ENCODE measurements around the gene RPS26.
"Not testable (repeated sequence)": the region's sequence is repeated elsewhere in the genome, so short reads cannot be mapped to it uniquely, and the experiment has no call there.

RPS26 gene

DNA sequence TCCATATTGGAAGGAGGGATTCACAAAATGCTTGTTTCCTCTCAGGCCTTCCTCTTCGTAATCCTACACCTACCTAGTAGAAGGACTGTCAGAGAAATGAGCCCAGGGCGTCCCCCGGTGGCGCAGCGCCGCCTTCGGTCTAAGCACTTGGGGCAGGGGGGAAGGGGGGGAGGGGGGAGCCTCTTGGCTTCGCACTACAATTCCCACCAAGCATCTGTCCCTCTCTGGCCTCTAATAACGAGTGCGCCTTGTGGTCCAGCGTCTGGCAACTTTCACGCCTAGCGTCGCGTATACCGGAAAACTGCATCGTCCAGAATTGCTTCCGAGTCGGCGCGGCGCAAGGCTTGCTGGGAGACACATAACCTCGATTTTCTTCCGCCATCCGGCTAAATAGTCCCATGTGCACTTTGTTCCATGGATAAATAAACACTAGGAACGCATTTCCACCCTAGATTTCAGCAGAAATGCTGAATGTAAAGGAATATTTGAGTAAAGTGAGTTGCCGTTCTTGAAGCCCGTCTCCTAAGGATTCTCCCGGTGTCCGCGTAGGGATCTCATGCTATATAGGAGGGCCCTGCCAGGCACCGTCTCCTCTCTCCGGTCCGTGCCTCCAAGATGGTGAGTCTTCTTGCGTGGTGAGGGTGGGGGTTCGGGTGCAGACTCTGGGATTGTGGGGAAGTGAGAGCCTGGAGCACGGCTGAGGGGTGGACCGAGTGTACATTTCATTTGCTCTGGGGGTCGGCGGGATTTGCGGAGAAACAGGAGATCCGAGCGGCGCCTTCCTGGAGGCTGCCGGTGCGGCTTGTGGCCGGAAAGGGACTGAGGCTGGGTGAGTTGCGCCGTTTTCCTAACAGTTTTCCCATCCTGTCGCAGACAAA, at the start of gene RPS26:
Gene RPS26 (plus strand): TSS at position 367 of the 878 bp plus-strand sequence. CDS start 249 bp downstream, at position 616.
- peak; percentile 84 to 92 for DNase-seq (ENCODE audit: extremely low read depth in 1 of 2, low read depth in 1 of 2)

DNA sequence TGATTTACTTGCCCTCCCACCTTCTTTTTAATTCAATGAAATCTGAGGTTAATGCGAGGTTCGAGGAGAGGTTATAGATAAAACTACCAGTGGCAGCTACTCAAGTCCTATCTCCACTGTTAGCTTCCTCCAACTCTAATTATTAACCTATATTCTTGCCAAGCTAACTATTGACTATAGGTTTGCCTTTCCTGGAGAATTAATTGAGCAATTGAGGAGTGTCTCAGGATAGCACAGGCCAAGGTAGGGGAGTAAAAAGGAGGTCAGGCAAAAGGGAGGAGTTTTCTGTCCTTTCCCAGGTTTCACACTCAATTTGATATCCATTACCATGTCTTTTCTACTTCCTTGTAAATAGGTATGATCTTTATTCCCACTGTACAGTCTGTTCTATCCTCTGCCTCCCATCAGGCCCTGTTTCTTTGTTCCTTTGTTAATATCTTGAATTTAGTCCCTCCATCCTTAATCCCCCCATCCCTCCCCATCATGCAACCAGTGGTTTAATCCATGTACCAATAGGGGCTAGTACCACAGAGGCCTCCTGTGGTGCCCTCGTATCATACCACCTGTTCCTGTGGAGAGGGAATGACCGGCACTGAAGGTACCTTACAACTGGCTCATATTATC, 48.4 kb upstream of the RPS26 start:
- DNase-seq (ENCODE audit: extremely low read depth in 1 of 2, low read depth in 1 of 2), result no peak

DNA sequence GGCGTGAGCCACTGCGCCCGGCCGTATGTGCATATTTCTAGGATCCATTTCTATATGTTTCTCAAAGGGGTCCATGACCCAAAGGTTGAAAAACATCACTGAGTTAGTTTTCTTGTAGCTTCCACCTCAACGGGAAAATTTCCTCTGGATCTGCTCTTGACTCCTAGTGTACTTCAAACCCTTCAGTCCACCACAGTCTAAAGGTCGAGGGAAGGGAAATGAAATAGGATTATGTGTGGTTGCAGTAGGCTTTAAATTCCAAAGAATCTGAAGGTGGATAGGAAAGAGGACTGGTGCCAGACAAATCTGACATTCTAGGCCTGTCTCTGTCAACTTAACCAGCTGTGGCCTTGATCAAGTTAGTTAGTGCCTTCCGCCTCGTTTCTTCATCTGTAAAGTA, 46.4 kb upstream of the RPS26 start:
- DNase-seq (ENCODE audit: extremely low read depth in 1 of 2, low read depth in 1 of 2), result no peak

DNA sequence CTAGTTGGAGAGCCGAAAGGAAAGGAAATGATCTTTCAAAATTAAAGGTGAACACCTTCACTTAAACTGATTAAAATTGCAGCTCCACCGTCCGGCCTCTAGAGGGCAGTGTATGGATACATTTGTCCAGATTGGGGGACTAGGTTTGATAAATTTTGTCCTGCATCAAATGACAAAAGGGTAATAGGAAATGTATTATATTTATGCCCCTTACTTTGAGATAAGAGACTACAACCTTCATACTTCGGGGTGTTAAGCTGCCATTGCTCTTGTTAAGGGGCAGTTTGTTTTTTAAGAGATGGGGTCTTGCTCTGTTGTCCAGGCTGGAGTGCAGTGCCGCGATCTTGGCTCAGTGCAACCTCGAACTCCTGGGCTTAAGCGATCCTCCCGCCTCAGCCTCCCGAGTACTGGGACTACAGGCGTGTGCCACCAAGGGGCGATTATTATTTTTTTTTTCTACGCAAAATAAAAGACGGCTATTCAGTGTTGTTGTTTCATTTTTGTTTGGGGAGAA, 45.5 kb upstream of the RPS26 start:
- peak in 1 of 2 donors; percentile 37 for DNase-seq (ENCODE audit: extremely low read depth in 1 of 2, low read depth in 1 of 2)

DNA sequence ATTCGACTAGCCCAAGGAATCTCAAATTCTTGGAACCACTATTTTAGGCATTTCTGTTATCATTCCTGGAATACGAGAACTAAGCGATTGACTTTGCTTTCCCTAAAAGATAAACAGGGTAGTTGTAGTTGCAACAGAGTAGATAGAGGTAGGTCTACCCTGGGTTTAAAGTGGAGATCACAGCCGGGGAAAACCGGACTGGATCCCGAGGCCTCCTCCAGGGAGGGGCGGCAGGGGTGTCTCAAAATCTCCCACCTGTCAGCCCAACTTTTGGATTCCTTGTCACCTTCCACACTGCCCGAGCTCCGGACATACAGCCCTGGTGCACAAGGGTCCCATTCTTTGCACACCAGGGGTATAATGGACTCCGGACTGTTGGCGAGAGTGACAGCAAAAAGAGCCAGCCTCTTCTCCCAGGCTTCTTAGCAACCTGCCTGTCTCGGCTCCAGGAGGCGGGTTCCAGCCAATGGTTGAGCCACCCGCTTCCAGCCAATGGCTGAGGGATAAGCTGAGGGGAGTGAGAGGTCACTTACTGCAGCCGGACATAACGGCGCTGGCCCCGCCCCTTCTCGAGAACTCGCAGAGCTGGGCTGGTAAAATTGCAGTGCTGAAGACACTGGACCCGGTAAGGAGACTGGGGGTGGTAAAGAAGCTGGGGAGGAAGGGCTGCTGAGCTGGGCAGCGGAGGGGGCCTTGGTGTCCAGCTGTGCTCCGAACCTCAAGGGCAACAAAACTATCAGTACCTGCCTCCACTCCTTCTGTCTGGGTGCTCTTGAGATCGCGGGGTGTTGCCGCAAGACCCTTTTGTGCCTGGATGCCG, 44.8 kb upstream of the RPS26 start, which contains the start of gene SUOX:
Gene SUOX (plus strand): TSS at position 562 of the 820 bp plus-strand sequence. CDS start 4,946 bp downstream, outside the sequence.
- no peak for DNase-seq (ENCODE audit: extremely low read depth in 1 of 2, low read depth in 1 of 2)

DNA sequence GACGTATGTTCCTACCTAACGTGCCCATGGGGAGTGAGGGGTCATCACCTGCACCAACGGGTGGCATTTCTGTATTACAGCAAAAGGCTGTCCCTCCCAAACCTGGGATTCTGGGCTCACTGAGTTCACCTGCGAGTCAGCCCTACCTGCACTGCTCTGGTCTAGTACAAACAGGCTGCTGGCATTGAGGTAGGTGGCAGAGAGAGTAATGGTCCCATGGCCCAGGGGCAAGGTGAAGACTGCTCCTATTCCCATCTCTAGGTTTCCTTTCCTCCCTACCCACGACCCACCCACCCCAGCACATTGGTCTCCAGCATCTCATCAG, 44.2 kb upstream of the RPS26 start:
- no peak for DNase-seq (ENCODE audit: extremely low read depth in 1 of 2, low read depth in 1 of 2)

- not testable (repeated sequence) for DNase-seq (ENCODE audit: extremely low read depth in 1 of 2, low read depth in 1 of 2)
These were observed 42.2 kb upstream of the RPS26 start for GRCh38 chr12:55999522-55999921.

GRCh38 chr12:55999999-56000540, 41.6 kb upstream of the RPS26 start:
- DNase-seq (ENCODE audit: extremely low read depth in 1 of 2, low read depth in 1 of 2), result not testable (repeated sequence)

- DNase-seq (ENCODE audit: extremely low read depth in 1 of 2, low read depth in 1 of 2), result no peak
These were observed 40.1 kb upstream of the RPS26 start for GRCh38 chr12:56001487-56002100.

- DNase-seq (ENCODE audit: extremely low read depth in 1 of 2, low read depth in 1 of 2), result not testable (repeated sequence)
These were observed 38.3 kb upstream of the RPS26 start for GRCh38 chr12:56003376-56003775.

- no peak for DNase-seq (ENCODE audit: extremely low read depth in 1 of 2, low read depth in 1 of 2)
These were observed 37.5 kb upstream of the RPS26 start for GRCh38 chr12:56004211-56004610.

DNA sequence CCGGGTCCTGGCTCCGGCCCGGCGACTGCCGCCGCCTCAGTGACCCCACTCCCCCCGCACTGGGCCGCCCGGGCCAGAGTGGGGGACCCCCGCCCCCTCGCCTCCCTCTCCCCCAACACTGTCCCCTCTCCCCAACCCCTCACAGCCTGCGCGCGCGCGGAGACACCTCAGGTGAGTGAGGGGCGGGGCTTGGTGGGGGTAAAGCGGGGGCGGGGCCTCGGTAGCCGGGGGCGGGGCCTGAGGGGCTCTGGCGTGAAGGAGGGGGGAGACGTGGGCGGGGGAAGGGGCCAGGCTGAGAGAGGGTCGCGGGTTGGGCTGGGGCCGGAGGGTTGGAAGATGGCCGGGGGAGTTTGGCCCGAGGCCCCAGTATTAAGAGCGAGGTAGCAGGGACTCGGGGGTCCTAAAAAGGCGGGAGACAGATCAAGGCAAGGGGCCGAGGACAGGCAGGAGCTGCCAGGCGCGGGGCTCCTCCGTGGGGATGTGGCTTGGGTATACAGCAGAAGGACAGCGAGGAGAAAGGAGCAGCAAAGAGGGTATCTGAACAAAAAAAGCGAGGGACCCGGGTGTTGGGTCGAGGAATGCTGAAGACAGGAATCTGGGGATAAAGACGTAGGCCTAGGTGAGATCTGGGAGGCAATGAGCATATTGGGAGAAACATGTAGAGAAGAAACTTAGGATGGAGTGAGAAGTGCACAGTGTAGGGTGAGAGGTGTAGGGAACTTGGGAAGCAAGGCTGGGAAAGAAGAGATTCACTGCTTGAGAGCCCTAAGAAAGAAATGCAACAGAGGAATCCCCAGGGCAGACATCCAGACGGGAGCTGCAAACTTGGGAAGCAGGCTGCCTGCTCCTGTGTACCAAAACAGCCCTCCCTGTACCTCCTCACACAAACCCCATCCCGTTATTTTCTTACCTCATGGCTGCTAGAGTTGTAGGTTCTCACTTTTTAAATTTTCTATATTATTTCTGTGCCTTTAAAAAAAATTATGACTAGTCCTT, 33.9 kb upstream of the RPS26 start:
- no peak for DNase-seq (ENCODE audit: extremely low read depth in 1 of 2, low read depth in 1 of 2)

DNA sequence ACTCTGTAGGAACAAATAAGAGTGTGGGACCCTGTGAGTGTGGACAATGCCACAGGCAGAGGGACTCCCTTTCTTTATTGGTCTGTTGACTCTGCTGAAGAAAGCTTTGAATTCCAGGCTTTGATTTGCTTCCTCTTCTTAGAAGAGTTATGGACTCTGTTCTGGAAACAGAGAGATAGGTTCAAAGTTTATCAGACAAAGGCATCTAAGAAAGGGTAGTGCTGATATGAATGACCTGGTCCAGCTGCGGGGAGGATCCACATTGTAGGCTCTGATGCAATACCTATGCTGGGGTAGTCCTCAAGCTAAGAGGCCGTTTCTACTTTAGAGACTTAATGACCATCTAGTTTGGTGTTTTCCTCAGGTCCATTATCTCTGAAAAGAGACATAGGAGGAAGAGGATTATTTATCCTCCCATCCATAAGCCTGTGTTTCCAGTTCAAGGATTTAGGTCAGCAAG, 31.6 kb upstream of the RPS26 start:
- no peak for DNase-seq (ENCODE audit: extremely low read depth in 1 of 2, low read depth in 1 of 2)

GRCh38 chr12:56011509-56012090, 30.1 kb upstream of the RPS26 start:
- no peak for DNase-seq (ENCODE audit: extremely low read depth in 1 of 2, low read depth in 1 of 2)

- no peak for DNase-seq (ENCODE audit: extremely low read depth in 1 of 2, low read depth in 1 of 2)
These were observed 28.2 kb upstream of the RPS26 start for GRCh38 chr12:56013482-56013881.

DNA sequence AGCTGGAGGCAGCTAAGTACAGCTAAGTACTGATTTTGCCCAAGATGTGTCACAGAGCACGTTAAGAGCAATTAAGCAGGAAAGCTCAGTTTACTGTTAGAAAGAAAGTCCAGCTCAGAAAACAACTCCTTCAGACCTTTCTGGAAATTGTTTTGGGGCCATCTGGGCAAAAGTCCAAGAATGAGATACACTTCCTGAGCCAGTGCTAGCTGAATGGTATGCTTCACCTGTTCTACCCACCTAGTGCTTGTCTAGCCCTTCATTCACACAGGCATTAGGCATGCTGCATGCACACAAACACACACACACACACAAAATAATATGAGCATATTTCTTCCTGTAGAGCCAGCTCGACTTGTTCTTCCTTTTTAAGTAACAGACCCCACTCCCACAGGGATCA, 27.5 kb upstream of the RPS26 start:
- DNase-seq (ENCODE audit: extremely low read depth in 1 of 2, low read depth in 1 of 2), result no peak

GRCh38 chr12:56017181-56017580, 24.5 kb upstream of the RPS26 start:
- no peak for DNase-seq (ENCODE audit: extremely low read depth in 1 of 2, low read depth in 1 of 2)

DNA sequence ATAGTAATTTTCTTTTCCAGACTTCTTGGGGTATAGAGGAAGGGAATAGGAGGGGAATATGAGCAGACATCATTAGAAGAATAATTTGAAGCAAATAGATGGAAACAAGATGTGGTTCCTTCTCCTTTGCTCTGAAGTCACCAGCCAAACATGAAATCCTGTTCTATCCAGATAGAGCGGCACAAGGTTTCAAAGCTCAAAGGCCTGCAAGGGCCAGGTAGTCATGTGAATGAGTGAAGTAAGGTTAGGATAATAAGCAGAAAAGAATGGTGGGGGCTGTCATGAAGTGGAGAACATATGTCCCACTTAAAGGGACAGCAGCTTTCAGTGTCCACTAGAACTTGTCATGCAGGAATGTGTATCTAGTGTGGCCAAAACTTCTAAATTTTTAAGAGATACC, 23.4 kb upstream of the RPS26 start:
- DNase-seq (ENCODE audit: extremely low read depth in 1 of 2, low read depth in 1 of 2), result no peak

Data from stimulated activated CD8-positive, alpha-beta memory T cell treated with anti-CD3 and anti-CD28 coated beads, Interleukin-7, amount 100 ng/mL, for 48 hours (primary cell).